NCI-H2107 treated with DMSO at 0.1 percent for 48 hours (cell line): ENCODE measurements around the gene DSTYK.
A peak's percentile ranks its signal among the peaks of the same experiment; 100 is the strongest.
"Not testable (repeated sequence)": the region's sequence is repeated elsewhere in the genome, so short reads cannot be mapped to it uniquely, and the experiment has no call there.

Experiments
- DNase-seq: peaks from one replicate; lab custom pipeline; 2025; ENCODE audit not compliant: unreplicated experiment; lab: John Stamatoyannopoulos, UW

DSTYK gene

DNA sequence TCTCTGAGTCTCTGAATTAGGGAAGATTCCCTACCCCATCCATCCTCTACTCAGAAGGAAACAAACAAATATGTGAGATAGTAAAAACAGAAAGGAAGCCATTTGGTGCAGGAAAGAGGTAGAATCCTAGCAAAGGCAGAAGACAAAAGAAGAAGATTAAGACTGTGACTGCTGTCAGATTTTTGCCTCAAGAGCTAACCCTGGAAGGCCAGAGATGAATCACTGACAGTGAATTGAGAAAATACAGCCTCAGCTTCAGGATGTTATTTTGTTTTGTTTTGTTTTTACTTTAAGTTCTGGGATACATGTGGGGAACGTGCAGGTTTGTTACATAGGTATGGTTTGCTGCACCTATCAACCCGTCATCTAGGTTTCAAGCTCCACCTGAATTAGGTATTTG, 31.7 kb downstream of the DSTYK start:
- DNase-seq = no peak

- DNase-seq = no peak
Observed at GRCh38 chr1:205172729-205173366, 38.7 kb downstream of the DSTYK start.

GRCh38 chr1:205171369-205171768, 40.1 kb downstream of the DSTYK start:
- no peak for DNase-seq

- DNase-seq = no peak
Observed at GRCh38 chr1:205170532-205171269, 40.8 kb downstream of the DSTYK start.

DNA sequence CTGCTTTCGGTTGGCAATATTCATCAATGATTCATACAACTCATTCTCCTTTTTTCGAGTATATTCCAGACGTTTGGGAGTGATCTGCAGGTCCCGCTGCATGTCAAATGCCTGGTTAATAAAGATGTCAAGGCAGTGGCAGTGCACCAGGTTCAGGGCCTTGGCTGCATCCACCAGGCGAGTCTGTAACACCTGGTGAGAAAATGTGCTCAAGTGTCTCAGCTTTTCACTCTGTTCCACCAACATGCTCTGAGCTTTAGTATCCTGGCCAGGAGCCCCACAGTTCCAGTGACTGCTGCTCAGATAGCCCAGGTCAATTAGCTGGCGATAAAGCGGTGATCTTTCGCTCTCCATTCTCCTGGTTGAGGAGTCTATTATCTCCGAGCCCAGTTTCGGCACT, 42.3 kb downstream of the DSTYK start:
- no peak for DNase-seq

DNA sequence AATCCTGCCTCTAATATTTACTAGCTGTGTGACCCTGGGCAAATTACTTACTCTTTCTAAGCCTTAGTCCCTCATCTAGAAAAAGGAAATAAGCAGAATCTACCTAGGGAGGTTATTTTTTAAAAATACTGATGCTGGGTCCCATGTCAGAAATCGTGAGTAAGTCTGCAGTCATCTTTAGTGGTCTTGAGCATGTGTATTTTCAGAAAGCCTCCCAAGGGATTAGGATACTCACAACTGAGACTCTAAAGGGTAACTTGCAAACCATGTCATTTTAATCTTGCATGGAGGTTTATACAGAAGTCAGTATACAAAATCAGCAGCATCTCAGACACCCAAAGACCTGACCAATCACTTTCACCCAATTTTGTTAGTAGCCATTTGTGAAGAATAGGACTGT, 43.2 kb downstream of the DSTYK start:
- DNase-seq = no peak

- no peak for DNase-seq
Observed at GRCh38 chr1:205162301-205162700, 49.2 kb downstream of the DSTYK start.

DNA sequence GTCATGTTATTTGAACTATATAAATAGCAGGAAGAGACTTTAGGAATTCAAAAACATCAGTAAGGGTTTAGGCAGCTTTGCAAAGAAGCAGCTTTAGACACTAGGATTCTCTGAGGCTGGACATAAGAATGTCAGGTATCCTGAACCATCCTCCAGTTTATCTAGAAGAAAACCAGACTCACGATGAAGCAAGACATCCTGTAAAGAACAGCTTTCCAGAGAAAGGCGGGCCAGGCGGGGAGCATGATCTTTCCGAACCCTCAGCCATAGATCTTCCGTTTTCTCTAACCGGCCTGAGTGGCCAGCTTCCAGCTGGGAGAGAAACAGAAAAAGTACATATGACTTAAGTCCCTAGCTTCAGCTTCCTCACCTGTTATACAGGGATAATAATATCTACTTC, 50.4 kb downstream of the DSTYK start:
- DNase-seq = no peak

GRCh38 chr1:205158048-205158616, 53.4 kb downstream of the DSTYK start:
- DNase-seq = no peak

DNA sequence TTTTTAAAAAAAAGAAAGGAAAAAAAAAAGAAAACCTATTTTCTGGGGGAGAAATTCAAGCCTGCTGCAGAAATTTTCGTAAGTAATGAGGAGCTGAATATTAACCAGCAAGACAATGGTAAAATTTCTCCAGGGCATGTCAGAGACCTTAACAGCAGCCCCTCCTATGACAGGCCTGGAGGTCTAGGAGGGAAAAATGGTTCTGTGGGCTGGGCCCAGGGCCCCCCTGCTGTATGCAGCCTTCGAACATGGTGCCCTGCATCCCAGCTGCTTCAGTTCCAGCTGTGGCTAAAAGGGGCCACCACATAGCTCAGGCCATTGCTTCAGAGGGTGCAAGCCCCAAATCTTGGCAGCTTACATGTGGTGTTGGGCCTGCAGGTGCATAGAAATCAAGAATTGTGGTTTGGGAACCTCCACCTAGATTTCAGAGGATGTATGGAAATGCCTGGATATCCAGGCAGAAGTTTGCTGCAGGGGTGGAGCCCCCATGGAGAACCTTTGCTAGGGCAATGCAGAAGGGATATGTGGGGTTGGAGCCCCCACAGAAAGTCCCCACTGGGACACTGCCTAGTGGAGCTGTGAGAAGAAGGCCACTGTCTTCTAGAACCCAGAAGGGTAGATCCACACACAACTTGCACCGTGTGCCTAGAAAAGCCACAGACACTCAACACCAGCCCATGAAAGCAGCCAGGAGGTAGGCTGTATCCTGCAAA, 55.7 kb downstream of the DSTYK start:
- not testable (repeated sequence) for DNase-seq

- no peak for DNase-seq
Observed at GRCh38 chr1:205152505-205152904, 59.0 kb downstream of the DSTYK start.

GRCh38 chr1:205150651-205151428, 60.7 kb downstream of the DSTYK start:
- no peak for DNase-seq

- DNase-seq = no peak
Observed at GRCh38 chr1:205147191-205147835, 64.2 kb downstream of the DSTYK start.

DNA sequence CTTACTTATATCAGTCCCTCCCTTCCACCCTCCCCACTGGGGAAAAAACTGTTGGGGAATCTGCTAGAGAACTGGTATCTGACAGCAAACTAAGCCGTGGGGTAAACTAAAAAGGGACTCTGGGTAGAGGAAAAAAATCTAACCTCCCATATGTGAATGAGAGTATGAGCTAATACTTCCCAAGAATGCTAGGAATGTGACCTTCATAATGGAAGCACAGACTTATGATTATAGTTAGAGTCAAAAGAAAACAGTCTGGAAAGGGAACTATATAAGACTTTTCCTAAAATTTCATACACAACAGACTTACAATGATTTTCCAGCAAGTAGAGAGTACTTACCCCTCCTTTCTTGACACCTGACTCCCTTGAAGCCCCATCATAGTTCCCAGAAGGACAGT, 66.8 kb downstream of the DSTYK start:
- no peak for DNase-seq

GRCh38 chr1:205144046-205144720, 67.3 kb downstream of the DSTYK start:
- DNase-seq = no peak

GRCh38 chr1:205142102-205142469, 69.4 kb downstream of the DSTYK start:
- no peak for DNase-seq

DNA sequence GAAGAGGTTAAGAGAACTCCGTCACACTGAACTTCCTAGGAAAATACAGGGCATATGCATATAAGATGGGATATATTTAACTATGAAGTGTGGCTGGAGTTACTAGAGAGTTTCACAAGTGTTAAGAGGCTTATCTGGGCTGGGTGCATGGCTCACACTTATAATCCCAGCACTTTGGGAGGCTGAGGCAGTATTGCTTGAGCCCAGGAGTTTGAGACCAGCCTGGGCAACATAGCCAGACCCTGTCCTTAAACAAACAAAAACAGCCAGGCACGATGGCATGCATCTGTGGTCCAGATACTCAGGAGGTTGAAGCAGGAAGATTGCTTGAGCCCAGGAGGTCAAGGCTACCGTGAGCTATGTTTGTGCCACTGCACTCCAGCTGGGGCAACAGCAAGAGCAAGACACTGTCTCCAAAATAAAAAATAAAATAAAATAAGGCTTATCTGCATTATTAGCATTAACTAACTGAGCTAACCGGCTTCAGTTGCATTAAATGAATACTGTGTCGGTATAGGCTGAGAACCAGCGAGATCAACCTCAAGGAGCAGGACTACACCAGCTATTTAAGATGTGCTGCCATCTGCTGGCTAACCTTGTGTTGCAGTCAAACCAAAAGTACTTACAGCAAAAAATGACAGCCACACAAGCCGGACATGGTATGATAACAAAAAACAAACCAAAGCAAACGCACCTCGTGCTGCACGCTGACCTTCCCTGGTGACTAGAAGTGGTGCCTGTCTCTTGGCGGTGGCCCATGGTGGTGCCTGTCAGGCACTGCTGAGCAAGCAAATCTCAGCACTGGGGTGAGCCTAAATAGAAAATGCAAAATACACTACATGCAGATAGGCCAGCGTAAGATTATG, 70.0 kb downstream of the DSTYK start:
- peak; percentile 74 for DNase-seq

DNA sequence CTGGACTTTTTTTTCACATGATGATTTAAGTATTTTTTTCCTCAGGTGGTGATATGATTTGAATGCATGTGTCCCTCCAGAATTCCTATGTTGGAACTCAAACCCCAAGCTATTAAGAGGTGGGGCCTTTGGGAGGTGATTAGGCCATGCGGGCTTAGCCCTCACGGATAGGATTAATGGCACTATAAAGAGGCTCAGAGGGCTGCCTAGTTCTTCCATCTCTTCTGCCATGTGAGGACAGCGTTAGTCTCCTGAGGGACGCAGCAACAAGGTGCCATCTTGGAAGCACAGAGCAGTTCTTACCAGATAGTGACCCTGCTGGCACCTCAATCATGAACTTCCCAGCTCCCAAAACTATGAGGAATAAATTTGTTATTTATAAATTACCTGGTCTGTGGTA, 71.4 kb downstream of the DSTYK start:
- DNase-seq = no peak

GRCh38 chr1:205137901-205138300, 73.6 kb downstream of the DSTYK start:
- no peak for DNase-seq
